ENCODE data around the gene ETHE1.

- TF ChIP-seq GATA3 (IDR thresholded peaks at IDR 0.05; ENCODE audit: low read depth, low read length) (no peak), GATA2 (IDR thresholded peaks at IDR 0.05; ENCODE audit: low read depth, low read length) (no peak)
Measured at GRCh38 chr19:43541920-43542650, 15.1 kb upstream of the ETHE1 start.

Data from SH-SY5Y (cell line).